GM12878 (cell line): ENCODE measurements around the gene ATAD3A. TPM values are rescaled to one million over a fixed set of nuclear protein-coding genes. Genes with fewer than 3 reads are reported as not detected.

Experiments used
- CBX5 ChIP-seq: sonication (generic); IDR thresholded peaks from 2 replicates; pipeline ENCODE4 v1.6.1; 2016; ENCODE audit warnings: low read depth, moderate library complexity, mild to moderate bottlenecking, inconsistent platforms
- HDAC2 ChIP-seq: fragments of 200-600 bp; sonication (generic); IDR thresholded peaks from 2 replicates; pipeline ENCODE4 v1.6.1; 2017
- JUNB ChIP-seq: IDR thresholded peaks from 2 replicates; pipeline ENCODE4 v1.6.1; 2016; ENCODE audit warnings: antibody characterized with exemption, mild to moderate bottlenecking
- KAT2A ChIP-seq: conservative IDR thresholded peaks from 2 replicates; pipeline ENCODE4 v1.6.1; 2011; ENCODE audit warnings: low read depth, low read length; ENCODE audit not compliant: control insufficient read depth
- NR2F1 ChIP-seq: fragments of 450-650 bp; conservative IDR thresholded peaks from 2 replicates; pipeline ENCODE4 v1.6.1; 2017; ENCODE audit warnings: mild to moderate bottlenecking
- polyA plus RNA-seq, 11 experiments: library from polyadenylated mRNA; depleted of rRNA in 4 of 11; unstranded in 6 of 11; stranded (reverse) in 5 of 11; fragments of >200 nt; fragmentation: Nextera tagmentation in 4 of 11; fragmentation: Illumina TruSeq in 1 of 11; extraction: Ambion mirVana in 4 of 11; extraction: Trizol in 1 of 11; gene quantifications; 1 replicate in 1 of 11; 2 replicates in 10 of 11; pipeline versions ENCODE4 v1.2.1 to v1.2.3, GENCODE V29; 2011 to 2016; ENCODE audit warnings: inconsistent platforms in 2 of 11, missing spikeins in 2 of 11, low read depth in 1 of 11
- total RNA-seq, 4 experiments: library from RNA; depleted of rRNA in 3 of 4; stranded (reverse); fragments of >200 nt in 3 of 4; fragmentation: Illumina TruSeq in 1 of 4; extraction: Trizol in 1 of 4; gene quantifications; 2 replicates each; pipeline versions ENCODE4 v1.2.1 to v1.2.3, GENCODE V29; 2013 to 2021
- TF ChIP-seq, protein P1 (sequence below), 3 experiments: IDR thresholded peaks in 2 of 3; conservative IDR thresholded peaks in 1 of 3; 2 replicates each; pipeline ENCODE4 v1.5.1; 2011; ENCODE audit warnings: low read depth in 3 of 3, low read length in 3 of 3, mild to moderate bottlenecking in 3 of 3, control low read depth in 2 of 3, moderate library complexity in 2 of 3, inconsistent platforms in 1 of 3, mixed read lengths in 1 of 3; ENCODE audit not compliant: control insufficient read depth in 2 of 3, insufficient read depth in 1 of 3; ENCODE audit errors: extremely low read depth in 1 of 3
- TF ChIP-seq, protein P2 (sequence below): fragments of 450-650 bp; formaldehyde crosslinking; IDR thresholded peaks from 2 replicates; pipeline ENCODE4 v1.5.0; 2022; ENCODE audit warnings: mild to moderate bottlenecking, missing genetic modification characterization
- TF ChIP-seq, protein P3 (sequence below): IDR thresholded peaks from 2 replicates; pipeline ENCODE4 v1.6.1; 2011; ENCODE audit warnings: borderline replicate concordance, low read depth, mild to moderate bottlenecking, moderate library complexity, mixed read lengths, low read length; ENCODE audit not compliant: insufficient read depth; ENCODE audit errors: extremely low read length
- TF ChIP-seq, protein P4 (sequence below): fragments of 450-650 bp; IDR thresholded peaks from 2 replicates; pipeline ENCODE4 v1.6.1; 2016; ENCODE audit warnings: mild to moderate bottlenecking, moderate library complexity, borderline replicate concordance
- TF ChIP-seq, protein P5 (sequence below): fragments of 450-650 bp; IDR thresholded peaks from 2 replicates; pipeline ENCODE4 v1.6.1; 2017; ENCODE audit warnings: mild to moderate bottlenecking, low read depth, inconsistent platforms; ENCODE audit not compliant: poor library complexity, severe bottlenecking
- TF ChIP-seq, protein P6 (sequence below): fragments of 450-650 bp; formaldehyde crosslinking; IDR thresholded peaks from 2 replicates; pipeline ENCODE4 v1.4.0; 2020; ENCODE audit warnings: mild to moderate bottlenecking, moderate library complexity

ATAD3A gene
- total and polyA plus RNA-seq, 10 of the 15 experiments (the other 5 are each of a cell fraction or from before 2014, with no cell fraction given) = 0.05 to 93.5 (median 38.9) TPM

DNA sequence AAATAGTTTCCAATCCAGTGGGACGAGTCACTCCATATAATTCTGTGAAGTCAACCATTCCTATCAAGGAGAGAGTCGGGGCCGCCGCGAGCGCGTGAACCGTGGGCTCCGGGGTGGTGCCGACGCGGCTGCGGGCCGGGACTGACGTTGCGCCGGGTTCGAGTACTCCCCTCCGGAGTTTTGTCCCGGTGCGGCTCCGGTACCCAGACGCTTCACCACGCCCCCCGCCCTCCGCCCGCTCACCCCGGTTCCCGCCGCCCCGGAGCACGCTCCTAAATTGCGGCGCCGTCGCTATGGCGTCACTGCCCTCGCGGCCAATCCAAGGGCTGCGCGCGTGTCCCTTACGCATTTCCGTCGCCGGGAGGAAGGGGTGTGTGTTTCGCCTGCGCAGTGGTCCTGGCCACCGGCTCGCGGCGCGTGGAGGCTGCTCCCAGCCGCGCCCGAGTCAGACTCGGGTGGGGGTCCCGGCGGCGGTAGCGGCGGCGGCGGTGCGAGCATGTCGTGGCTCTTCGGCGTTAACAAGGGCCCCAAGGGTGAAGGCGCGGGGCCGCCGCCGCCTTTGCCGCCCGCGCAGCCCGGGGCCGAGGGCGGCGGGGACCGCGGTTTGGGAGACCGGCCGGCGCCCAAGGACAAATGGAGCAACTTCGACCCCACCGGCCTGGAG lies 40.4 kb upstream of the ATAD3A start, which contains the start of gene ATAD3B (continued):
- TF ChIP-seq, protein P1, sequence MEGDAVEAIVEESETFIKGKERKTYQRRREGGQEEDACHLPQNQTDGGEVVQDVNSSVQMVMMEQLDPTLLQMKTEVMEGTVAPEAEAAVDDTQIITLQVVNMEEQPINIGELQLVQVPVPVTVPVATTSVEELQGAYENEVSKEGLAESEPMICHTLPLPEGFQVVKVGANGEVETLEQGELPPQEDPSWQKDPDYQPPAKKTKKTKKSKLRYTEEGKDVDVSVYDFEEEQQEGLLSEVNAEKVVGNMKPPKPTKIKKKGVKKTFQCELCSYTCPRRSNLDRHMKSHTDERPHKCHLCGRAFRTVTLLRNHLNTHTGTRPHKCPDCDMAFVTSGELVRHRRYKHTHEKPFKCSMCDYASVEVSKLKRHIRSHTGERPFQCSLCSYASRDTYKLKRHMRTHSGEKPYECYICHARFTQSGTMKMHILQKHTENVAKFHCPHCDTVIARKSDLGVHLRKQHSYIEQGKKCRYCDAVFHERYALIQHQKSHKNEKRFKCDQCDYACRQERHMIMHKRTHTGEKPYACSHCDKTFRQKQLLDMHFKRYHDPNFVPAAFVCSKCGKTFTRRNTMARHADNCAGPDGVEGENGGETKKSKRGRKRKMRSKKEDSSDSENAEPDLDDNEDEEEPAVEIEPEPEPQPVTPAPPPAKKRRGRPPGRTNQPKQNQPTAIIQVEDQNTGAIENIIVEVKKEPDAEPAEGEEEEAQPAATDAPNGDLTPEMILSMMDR (IDR thresholded peaks at IDR 0.05 in 2 of 3, conservative IDR thresholded peaks at IDR 0.05 in 1 of 3; ENCODE audit: control insufficient read depth in 2 of 3, extremely low read depth in 1 of 3, insufficient read depth in 1 of 3, low read depth in 3 of 3, low read length in 3 of 3) = no peak
- TF ChIP-seq, protein P2, sequence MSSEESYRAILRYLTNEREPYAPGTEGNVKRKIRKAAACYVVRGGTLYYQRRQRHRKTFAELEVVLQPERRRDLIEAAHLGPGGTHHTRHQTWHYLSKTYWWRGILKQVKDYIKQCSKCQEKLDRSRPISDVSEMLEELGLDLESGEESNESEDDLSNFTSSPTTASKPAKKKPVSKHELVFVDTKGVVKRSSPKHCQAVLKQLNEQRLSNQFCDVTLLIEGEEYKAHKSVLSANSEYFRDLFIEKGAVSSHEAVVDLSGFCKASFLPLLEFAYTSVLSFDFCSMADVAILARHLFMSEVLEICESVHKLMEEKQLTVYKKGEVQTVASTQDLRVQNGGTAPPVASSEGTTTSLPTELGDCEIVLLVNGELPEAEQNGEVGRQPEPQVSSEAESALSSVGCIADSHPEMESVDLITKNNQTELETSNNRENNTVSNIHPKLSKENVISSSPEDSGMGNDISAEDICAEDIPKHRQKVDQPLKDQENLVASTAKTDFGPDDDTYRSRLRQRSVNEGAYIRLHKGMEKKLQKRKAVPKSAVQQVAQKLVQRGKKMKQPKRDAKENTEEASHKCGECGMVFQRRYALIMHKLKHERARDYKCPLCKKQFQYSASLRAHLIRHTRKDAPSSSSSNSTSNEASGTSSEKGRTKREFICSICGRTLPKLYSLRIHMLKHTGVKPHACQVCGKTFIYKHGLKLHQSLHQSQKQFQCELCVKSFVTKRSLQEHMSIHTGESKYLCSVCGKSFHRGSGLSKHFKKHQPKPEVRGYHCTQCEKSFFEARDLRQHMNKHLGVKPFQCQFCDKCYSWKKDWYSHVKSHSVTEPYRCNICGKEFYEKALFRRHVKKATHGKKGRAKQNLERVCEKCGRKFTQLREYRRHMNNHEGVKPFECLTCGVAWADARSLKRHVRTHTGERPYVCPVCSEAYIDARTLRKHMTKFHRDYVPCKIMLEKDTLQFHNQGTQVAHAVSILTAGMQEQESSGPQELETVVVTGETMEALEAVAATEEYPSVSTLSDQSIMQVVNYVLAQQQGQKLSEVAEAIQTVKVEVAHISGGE (CRISPR knock-in tag) = no peak
- no peak for TF ChIP-seq JUNB
- TF ChIP-seq, protein P3, sequence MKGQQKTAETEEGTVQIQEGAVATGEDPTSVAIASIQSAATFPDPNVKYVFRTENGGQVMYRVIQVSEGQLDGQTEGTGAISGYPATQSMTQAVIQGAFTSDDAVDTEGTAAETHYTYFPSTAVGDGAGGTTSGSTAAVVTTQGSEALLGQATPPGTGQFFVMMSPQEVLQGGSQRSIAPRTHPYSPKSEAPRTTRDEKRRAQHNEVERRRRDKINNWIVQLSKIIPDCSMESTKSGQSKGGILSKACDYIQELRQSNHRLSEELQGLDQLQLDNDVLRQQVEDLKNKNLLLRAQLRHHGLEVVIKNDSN = no peak
- TF ChIP-seq KAT2A = no peak
- TF ChIP-seq, protein P4, sequence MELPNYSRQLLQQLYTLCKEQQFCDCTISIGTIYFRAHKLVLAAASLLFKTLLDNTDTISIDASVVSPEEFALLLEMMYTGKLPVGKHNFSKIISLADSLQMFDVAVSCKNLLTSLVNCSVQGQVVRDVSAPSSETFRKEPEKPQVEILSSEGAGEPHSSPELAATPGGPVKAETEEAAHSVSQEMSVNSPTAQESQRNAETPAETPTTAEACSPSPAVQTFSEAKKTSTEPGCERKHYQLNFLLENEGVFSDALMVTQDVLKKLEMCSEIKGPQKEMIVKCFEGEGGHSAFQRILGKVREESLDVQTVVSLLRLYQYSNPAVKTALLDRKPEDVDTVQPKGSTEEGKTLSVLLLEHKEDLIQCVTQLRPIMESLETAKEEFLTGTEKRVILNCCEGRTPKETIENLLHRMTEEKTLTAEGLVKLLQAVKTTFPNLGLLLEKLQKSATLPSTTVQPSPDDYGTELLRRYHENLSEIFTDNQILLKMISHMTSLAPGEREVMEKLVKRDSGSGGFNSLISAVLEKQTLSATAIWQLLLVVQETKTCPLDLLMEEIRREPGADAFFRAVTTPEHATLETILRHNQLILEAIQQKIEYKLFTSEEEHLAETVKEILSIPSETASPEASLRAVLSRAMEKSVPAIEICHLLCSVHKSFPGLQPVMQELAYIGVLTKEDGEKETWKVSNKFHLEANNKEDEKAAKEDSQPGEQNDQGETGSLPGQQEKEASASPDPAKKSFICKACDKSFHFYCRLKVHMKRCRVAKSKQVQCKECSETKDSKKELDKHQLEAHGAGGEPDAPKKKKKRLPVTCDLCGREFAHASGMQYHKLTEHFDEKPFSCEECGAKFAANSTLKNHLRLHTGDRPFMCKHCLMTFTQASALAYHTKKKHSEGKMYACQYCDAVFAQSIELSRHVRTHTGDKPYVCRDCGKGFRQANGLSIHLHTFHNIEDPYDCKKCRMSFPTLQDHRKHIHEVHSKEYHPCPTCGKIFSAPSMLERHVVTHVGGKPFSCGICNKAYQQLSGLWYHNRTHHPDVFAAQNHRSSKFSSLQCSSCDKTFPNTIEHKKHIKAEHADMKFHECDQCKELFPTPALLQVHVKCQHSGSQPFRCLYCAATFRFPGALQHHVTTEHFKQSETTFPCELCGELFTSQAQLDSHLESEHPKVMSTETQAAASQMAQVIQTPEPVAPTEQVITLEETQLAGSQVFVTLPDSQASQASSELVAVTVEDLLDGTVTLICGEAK = peak; percentile 83
- TF ChIP-seq, protein P5, sequence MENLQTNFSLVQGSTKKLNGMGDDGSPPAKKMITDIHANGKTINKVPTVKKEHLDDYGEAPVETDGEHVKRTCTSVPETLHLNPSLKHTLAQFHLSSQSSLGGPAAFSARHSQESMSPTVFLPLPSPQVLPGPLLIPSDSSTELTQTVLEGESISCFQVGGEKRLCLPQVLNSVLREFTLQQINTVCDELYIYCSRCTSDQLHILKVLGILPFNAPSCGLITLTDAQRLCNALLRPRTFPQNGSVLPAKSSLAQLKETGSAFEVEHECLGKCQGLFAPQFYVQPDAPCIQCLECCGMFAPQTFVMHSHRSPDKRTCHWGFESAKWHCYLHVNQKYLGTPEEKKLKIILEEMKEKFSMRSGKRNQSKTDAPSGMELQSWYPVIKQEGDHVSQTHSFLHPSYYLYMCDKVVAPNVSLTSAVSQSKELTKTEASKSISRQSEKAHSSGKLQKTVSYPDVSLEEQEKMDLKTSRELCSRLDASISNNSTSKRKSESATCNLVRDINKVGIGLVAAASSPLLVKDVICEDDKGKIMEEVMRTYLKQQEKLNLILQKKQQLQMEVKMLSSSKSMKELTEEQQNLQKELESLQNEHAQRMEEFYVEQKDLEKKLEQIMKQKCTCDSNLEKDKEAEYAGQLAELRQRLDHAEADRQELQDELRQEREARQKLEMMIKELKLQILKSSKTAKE = no peak
- no peak; the same call in 1 of the 2 replicates for TF ChIP-seq NR2F1
- TF ChIP-seq, protein P6, sequence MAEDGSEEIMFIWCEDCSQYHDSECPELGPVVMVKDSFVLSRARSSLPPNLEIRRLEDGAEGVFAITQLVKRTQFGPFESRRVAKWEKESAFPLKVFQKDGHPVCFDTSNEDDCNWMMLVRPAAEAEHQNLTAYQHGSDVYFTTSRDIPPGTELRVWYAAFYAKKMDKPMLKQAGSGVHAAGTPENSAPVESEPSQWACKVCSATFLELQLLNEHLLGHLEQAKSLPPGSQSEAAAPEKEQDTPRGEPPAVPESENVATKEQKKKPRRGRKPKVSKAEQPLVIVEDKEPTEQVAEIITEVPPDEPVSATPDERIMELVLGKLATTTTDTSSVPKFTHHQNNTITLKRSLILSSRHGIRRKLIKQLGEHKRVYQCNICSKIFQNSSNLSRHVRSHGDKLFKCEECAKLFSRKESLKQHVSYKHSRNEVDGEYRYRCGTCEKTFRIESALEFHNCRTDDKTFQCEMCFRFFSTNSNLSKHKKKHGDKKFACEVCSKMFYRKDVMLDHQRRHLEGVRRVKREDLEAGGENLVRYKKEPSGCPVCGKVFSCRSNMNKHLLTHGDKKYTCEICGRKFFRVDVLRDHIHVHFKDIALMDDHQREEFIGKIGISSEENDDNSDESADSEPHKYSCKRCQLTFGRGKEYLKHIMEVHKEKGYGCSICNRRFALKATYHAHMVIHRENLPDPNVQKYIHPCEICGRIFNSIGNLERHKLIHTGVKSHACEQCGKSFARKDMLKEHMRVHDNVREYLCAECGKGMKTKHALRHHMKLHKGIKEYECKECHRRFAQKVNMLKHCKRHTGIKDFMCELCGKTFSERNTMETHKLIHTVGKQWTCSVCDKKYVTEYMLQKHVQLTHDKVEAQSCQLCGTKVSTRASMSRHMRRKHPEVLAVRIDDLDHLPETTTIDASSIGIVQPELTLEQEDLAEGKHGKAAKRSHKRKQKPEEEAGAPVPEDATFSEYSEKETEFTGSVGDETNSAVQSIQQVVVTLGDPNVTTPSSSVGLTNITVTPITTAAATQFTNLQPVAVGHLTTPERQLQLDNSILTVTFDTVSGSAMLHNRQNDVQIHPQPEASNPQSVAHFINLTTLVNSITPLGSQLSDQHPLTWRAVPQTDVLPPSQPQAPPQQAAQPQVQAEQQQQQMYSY (CRISPR knock-in tag) = no peak
- no peak for TF ChIP-seq CBX5
- TF ChIP-seq HDAC2 = no peak
